ENCODE data around the gene EGFLAM. TPM values are rescaled to one million over a fixed set of nuclear protein-coding genes. Genes with fewer than 3 reads are reported as not detected.

EGFLAM gene
- polyA plus RNA-seq, 3 donors = 7.2 to 11.5 (median 9.6) TPM

GRCh38 chr5:38478878-38479277 is 220.5 kb downstream of the EGFLAM start:
- DNase-seq (ENCODE audit: extremely low read depth in 1 of 11, low read depth in 9 of 11, low spot score in 4 of 11) = no peak

GRCh38 chr5:38479315-38479904 is 221.1 kb downstream of the EGFLAM start:
- no peak for DNase-seq (ENCODE audit: extremely low read depth in 1 of 11, low read depth in 9 of 11, low spot score in 4 of 11)

- DNase-seq (ENCODE audit: extremely low read depth in 1 of 11, low read depth in 9 of 11, low spot score in 4 of 11) = no peak
Measured at GRCh38 chr5:38483805-38484398, 225.5 kb downstream of the EGFLAM start.

GRCh38 chr5:38494175-38494574 is 235.8 kb downstream of the EGFLAM start:
- DNase-seq (ENCODE audit: extremely low read depth in 1 of 11, low read depth in 9 of 11, low spot score in 4 of 11) = no peak

- DNase-seq (ENCODE audit: extremely low read depth in 1 of 11, low read depth in 9 of 11, low spot score in 4 of 11) = no peak
Measured at GRCh38 chr5:38494763-38495162, 236.4 kb downstream of the EGFLAM start.

GRCh38 chr5:38497946-38498345 is 239.6 kb downstream of the EGFLAM start:
- no peak for DNase-seq (ENCODE audit: extremely low read depth in 1 of 11, low read depth in 9 of 11, low spot score in 4 of 11)

GRCh38 chr5:38500573-38501260 is 242.4 kb downstream of the EGFLAM start:
- no peak for DNase-seq (ENCODE audit: extremely low read depth in 1 of 11, low read depth in 9 of 11, low spot score in 4 of 11)

GRCh38 chr5:38506302-38506701 is 247.9 kb downstream of the EGFLAM start:
- no peak for DNase-seq (ENCODE audit: extremely low read depth in 1 of 11, low read depth in 9 of 11, low spot score in 4 of 11)

- no peak for DNase-seq (ENCODE audit: extremely low read depth in 1 of 11, low read depth in 9 of 11, low spot score in 4 of 11)
Measured at GRCh38 chr5:38509185-38509584, 250.8 kb downstream of the EGFLAM start.
